SHP77 treated with DMSO at 0.1 percent for 48 hours (cell line): ENCODE data around the gene ATG4B.

Source experiments
- DNase-seq: peaks from one replicate; lab custom pipeline; 2025; lab: John Stamatoyannopoulos, UW

Gene ATG4B

GRCh38 chr2:241666627-241667400 is 29.3 kb downstream of the ATG4B start:
- DNase-seq = no peak

GRCh38 chr2:241668354-241668753 is 30.9 kb downstream of the ATG4B start:
- DNase-seq = no peak

GRCh38 chr2:241668839-241669238 is 31.3 kb downstream of the ATG4B start:
- DNase-seq = no peak

GRCh38 chr2:241670333-241671110 is 33.0 kb downstream of the ATG4B start:
- no peak for DNase-seq

- no peak for DNase-seq
Observed at GRCh38 chr2:241671457-241672240, 34.2 kb downstream of the ATG4B start.

- DNase-seq = no peak
Observed at GRCh38 chr2:241672243-241673188, 35.0 kb downstream of the ATG4B start.

GRCh38 chr2:241673189-241673663 is 35.7 kb downstream of the ATG4B start:
- no peak for DNase-seq

GRCh38 chr2:241673797-241674725 is 36.6 kb downstream of the ATG4B start:
- DNase-seq = no peak

GRCh38 chr2:241675885-241676284 is 38.4 kb downstream of the ATG4B start:
- no peak for DNase-seq

GRCh38 chr2:241676665-241677064 is 39.2 kb downstream of the ATG4B start:
- no peak for DNase-seq

GRCh38 chr2:241677392-241677791 is 39.9 kb downstream of the ATG4B start:
- DNase-seq = no peak

- no peak for DNase-seq
Observed at GRCh38 chr2:241678307-241678706, 40.8 kb downstream of the ATG4B start.

GRCh38 chr2:241678784-241679540 is 41.5 kb downstream of the ATG4B start:
- DNase-seq = no peak

- no peak for DNase-seq
Observed at GRCh38 chr2:241680044-241680443, 42.6 kb downstream of the ATG4B start.

- no peak for DNase-seq
Observed at GRCh38 chr2:241680827-241681599, 43.5 kb downstream of the ATG4B start.

GRCh38 chr2:241686324-241686649 is 48.8 kb downstream of the ATG4B start:
- DNase-seq = no peak

GRCh38 chr2:241686650-241687425 is 49.3 kb downstream of the ATG4B start, which contains the start of gene DTYMK:
DTYMK (minus strand) TSS chr2:241686815; CDS start chr2:241686783, 32 bp downstream.
- DNase-seq = peak; percentile 70

- DNase-seq = no peak
Observed at GRCh38 chr2:241689306-241689705, 51.8 kb downstream of the ATG4B start.
